GM19467 (cell line): ENCODE results near the gene CLDN11.

Experiments used
- ATAC-seq: cut with Tn5 transposase; IDR thresholded peaks from one replicate; pipeline ENCODE4 v1.9.1; 2021; ENCODE audit warnings: mild to moderate bottlenecking, moderate library complexity; ENCODE audit not compliant: unreplicated experiment

The CLDN11 gene

GRCh38 chr3:170426240-170426797 is 7.7 kb downstream of the CLDN11 start:
- no peak for ATAC-seq

GRCh38 chr3:170428095-170428494 is 9.4 kb downstream of the CLDN11 start:
- ATAC-seq: no peak

- ATAC-seq: no peak
Measured at GRCh38 chr3:170429050-170429449, 10.4 kb downstream of the CLDN11 start.

- no peak for ATAC-seq
Measured at GRCh38 chr3:170431054-170431453, 12.4 kb downstream of the CLDN11 start.

GRCh38 chr3:170432416-170432815 is 13.7 kb downstream of the CLDN11 start:
- ATAC-seq: no peak

- ATAC-seq: no peak
Measured at GRCh38 chr3:170436697-170437096, 18.0 kb downstream of the CLDN11 start.

- ATAC-seq: no peak
Measured at GRCh38 chr3:170437176-170437575, 18.5 kb downstream of the CLDN11 start.

GRCh38 chr3:170437696-170438407 is 19.2 kb downstream of the CLDN11 start:
- ATAC-seq: no peak

GRCh38 chr3:170438836-170439235 is 20.2 kb downstream of the CLDN11 start:
- no peak for ATAC-seq

- no peak for ATAC-seq
Measured at GRCh38 chr3:170440344-170440743, 21.7 kb downstream of the CLDN11 start.

- ATAC-seq: no peak
Measured at GRCh38 chr3:170441412-170441811, 22.7 kb downstream of the CLDN11 start.

GRCh38 chr3:170442947-170443346 is 24.3 kb downstream of the CLDN11 start:
- ATAC-seq: no peak

GRCh38 chr3:170443457-170443856 is 24.8 kb downstream of the CLDN11 start:
- ATAC-seq: no peak

GRCh38 chr3:170448584-170448983 is 29.9 kb downstream of the CLDN11 start:
- ATAC-seq: no peak

GRCh38 chr3:170450039-170450438 is 31.4 kb downstream of the CLDN11 start:
- no peak for ATAC-seq

GRCh38 chr3:170454509-170454908 is 35.8 kb downstream of the CLDN11 start:
- no peak for ATAC-seq

- no peak for ATAC-seq
Measured at GRCh38 chr3:170458285-170458684, 39.6 kb downstream of the CLDN11 start.

GRCh38 chr3:170463011-170463410 is 44.3 kb downstream of the CLDN11 start:
- ATAC-seq: no peak

GRCh38 chr3:170465955-170466354 is 47.3 kb downstream of the CLDN11 start:
- no peak for ATAC-seq

- ATAC-seq: no peak
Measured at GRCh38 chr3:170467007-170467406, 48.3 kb downstream of the CLDN11 start.

GRCh38 chr3:170467571-170468147 is 49.0 kb downstream of the CLDN11 start:
- ATAC-seq: no peak
